Activated naive CD4-positive, alpha-beta T cell treated with anti-CD3 and anti-CD28 coated beads, Interleukin-2, amount 10 ng/mL, durations not matched to agents 5 hours and 36 hours (primary cell): ENCODE data around the gene AGAP1. TPM values are rescaled to one million over a fixed set of nuclear protein-coding genes. Genes with fewer than 3 reads are reported as not detected.

Experiments
- total RNA-seq, 2 experiments: library from RNA; stranded (reverse); gene quantifications; one replicate each; pipeline ENCODE4 v1.2.3, GENCODE V29; 2021

AGAP1 gene
- 1 to 10 TPM; 1.3 to 1.4 TPM for total RNA-seq

GRCh38 chr2:235493775-235494715, at the start of gene AGAP1:
TSS of gene AGAP1 (plus strand) at chr2:235494043.

GRCh38 chr2:236168110-236169080, 674.6 kb downstream of the AGAP1 start, which contains the start of gene GBX2:
TSS of gene GBX2 (minus strand) at chr2:236168386. CDS start at chr2:236167971, 415 bp downstream.

